GM18511 (cell line): ENCODE results near the gene MPPED1.

Source experiments
- ATAC-seq: cut with Tn5 transposase; IDR thresholded peaks from one replicate; pipeline ENCODE4 v1.9.1; 2021; ENCODE audit warnings: mild to moderate bottlenecking, moderate library complexity; ENCODE audit not compliant: unreplicated experiment

MPPED1 gene

GRCh38 chr22:43392385-43392989 lies 19.3 kb upstream of the MPPED1 start:
- no peak for ATAC-seq

GRCh38 chr22:43393132-43393843 lies 18.5 kb upstream of the MPPED1 start:
- no peak for ATAC-seq

- ATAC-seq, result no peak
These were observed 17.9 kb upstream of the MPPED1 start for GRCh38 chr22:43393844-43394474.

- no peak for ATAC-seq
These were observed 16.6 kb upstream of the MPPED1 start for GRCh38 chr22:43395086-43395695.

GRCh38 chr22:43396321-43396933 lies 15.4 kb upstream of the MPPED1 start:
- no peak for ATAC-seq

DNA sequence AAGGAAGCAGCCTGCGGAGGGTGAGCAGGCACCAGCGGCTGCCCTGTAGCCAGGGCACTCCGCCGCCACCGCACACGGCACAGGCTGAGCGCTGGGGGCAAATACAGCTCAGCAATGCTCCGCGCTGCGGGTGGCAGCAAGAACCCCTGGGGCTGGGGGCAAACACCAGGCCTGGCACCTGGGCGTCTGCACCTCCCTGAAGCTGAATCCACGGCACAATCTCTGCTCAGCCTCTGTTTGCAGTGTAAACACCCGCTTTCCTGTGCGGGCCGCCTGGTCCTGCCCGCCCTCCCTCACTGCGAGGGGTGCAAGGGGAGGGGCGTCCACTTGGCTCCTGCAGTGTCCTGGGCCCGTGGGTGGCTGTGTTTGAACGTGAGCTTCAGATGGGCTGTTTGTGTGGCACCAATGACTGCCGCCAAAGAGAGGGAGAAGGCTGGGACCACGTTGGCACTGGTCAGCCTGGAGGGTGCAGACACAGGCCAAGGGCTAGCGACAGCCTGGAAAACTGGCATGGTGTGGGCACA lies 14.8 kb upstream of the MPPED1 start:
- no peak for ATAC-seq

GRCh38 chr22:43397766-43398165 lies 14.0 kb upstream of the MPPED1 start:
- no peak for ATAC-seq

DNA sequence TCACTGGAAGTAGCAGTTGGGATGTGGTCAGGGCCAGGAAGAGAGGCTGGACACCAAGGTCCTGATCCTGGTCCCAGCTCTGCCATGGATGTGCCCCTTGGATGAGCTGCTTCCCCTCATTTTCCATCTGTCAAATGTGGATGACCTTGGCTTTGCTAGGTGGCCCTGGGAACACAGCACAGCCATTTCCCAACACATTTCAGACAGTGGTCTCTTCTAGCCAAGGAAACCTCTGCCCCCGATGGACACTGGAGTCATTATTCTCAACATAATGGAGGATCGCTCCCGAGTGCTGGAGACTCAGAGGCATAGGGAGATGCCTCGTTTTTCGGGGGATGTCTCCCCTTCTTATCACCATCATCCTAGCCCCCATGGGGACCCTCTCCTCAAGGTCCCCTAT lies 13.6 kb upstream of the MPPED1 start:
- ATAC-seq, result no peak

DNA sequence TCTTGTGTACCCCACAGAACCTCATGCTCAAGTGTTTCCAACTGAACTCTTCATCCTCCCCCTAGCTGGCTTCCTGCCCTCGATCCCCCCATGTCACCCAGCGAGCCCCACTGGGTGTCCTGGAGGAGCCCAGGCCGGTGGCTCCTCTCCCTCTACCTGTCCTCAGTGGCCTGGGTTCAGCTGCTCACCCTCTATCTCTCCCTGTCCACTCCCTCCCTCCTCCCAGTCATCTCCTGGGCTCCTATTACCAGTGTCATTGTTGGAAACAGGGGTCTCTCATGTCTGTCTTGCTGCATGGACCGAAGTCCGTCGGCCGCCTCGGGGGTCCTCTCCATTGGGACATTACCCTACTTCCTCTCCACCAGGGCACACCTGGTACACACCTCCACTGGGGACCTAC lies 12.9 kb upstream of the MPPED1 start:
- no peak for ATAC-seq

DNA sequence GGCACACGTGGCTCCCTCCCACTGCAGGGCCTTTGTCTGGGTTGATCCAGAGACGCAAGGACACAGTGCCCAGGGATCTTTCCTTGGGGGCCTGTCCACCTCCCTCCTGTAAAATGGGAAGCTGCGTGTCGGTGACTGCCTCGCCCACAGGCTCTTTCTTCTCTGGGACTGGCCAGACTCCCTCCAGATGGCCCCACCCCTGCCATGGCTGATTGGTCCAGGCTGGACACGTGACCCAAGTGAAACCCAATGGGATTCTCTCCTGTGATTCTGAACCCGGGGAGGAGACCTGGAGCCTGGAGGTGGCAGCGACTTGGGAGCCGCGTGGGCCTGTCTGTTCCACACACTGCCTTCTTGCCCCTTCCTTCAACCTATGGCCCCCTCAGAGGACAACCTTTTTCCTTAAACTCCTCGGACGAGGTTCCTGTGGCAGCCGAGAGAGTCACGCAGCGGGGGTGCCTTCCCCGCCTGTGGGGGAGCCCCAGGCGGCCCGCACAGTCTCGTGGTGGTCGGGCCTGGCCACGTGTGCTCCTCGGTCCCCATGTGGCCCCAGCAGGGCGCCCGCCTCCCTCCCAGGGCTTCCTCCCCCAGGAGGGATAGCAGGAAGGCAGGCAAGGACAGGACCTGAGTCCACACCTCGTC lies 12.4 kb upstream of the MPPED1 start:
- no peak for ATAC-seq

DNA sequence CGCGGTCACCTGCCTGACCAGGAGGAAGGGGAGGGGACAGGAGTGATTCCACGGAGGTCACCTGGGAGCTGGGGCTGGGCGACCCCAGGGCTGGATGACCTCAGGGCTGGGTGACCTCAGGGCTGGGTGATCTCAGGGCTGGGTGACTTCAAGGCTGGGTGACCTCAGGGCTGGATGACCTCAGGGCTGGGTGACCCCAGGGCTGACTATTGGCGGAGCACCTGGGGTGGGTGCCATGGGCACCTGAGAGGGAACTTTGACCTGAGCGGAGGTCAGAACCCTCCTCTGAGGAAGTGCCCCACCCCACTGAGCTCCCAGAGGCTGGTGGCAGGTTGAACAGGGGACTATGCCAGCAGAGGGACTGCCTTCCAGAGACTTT lies 11.8 kb upstream of the MPPED1 start:
- ATAC-seq, result no peak

GRCh38 chr22:43400449-43400848 lies 11.4 kb upstream of the MPPED1 start:
- no peak for ATAC-seq

- ATAC-seq, result no peak
These were observed 10.6 kb upstream of the MPPED1 start for GRCh38 chr22:43401233-43401632.

GRCh38 chr22:43401661-43402060 lies 10.2 kb upstream of the MPPED1 start:
- ATAC-seq, result no peak

GRCh38 chr22:43402128-43402527 lies 9.7 kb upstream of the MPPED1 start:
- no peak for ATAC-seq

GRCh38 chr22:43404673-43405385 lies 7.0 kb upstream of the MPPED1 start:
- no peak for ATAC-seq

- ATAC-seq, result no peak
These were observed 5.5 kb upstream of the MPPED1 start for GRCh38 chr22:43406186-43406790.

DNA sequence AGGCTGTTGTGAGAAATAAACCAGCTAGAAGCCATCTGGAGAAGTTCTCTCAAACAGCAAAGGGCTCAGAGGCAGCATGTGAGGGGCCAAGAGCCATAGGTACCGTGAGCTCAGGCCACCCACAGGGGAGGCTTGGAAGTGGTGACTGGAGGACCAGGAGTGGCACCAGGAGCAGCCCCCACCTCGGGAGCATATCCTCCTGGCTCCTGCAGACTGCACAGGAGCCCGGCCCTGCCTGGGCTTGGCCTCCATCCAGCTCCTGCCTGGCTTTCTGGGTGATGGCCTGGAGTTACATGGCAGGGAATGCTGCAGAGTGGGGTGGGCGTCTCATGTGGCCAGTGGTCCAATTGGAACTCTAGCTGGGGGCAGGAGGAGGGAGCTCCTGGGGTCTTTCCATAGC lies 4.2 kb upstream of the MPPED1 start:
- ATAC-seq, result no peak

DNA sequence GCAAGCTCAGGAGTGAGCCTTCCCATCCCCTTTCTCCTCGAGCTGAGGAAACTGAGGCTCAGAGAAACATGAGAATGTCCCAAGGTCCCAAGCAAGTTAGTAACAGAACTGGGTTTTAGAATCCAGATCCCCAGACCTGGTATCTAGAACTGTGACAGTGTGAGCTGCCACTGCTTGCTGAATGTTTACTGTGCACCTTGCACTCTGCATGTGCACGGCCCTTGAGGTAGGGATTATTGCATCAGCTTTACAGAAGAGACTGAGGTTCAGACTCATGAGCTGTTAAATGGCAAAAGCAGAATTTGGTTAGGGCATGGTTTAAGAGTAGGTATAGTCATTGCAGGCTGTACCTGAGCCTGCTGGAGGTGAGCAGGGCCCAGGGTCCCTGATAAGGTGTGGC lies 3.8 kb upstream of the MPPED1 start:
- ATAC-seq, result no peak

GRCh38 chr22:43409046-43409445 lies 2.8 kb upstream of the MPPED1 start:
- no peak for ATAC-seq
